Fibroblast of upper back skin (primary cell): ENCODE data around the gene ZDHHC3.
A peak's percentile ranks its signal among the peaks of the same experiment; 100 is the strongest.
"Not testable (repeated sequence)": the region's sequence is repeated elsewhere in the genome, so short reads cannot be mapped to it uniquely, and the experiment has no call there.

Experiments used
- DNase-seq: peaks from one replicate; pipeline ENCODE4 v3.0.0-alpha.2; 2013

The ZDHHC3 gene

DNA sequence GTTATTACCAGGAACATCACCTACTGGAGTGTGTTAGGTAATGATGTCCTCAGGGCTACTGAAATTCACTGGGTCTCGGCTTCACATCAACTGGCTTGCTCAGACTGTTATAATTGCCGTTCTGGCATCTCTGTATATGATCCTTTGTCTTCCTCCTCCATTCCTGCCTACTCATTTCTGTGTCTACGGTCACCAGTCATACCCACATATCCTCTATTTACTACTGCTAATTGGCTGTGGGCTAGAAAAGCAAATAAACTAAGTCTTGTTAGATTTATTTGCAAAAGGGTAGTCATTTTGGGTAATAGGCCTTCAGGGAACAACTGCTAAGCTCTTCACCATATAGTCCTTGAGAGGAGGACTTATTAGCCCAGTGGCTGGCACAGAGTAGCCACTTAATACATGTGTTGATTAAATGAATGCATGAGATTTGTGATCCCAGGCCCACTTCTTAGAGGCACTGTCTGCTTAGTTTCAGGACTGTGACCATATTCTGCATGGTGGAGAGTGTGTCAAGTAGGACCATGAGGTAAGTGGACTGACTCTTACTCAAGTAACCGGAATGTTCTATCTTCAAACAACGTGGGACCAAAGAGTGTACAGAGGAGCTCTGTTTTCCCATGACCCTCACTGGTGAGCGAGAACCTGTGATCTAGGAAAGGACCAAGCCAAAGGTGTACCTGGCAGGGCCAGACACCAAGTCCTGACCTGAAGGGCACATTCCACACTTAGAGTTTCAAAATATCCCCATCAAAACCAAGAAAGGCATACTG lies 13.2 kb downstream of the ZDHHC3 start:
- no peak for DNase-seq

- DNase-seq = no peak
These were observed 14.1 kb downstream of the ZDHHC3 start for GRCh38 chr3:44961888-44962287.

GRCh38 chr3:44960387-44961026 lies 15.5 kb downstream of the ZDHHC3 start:
- DNase-seq = peak; percentile 49

DNA sequence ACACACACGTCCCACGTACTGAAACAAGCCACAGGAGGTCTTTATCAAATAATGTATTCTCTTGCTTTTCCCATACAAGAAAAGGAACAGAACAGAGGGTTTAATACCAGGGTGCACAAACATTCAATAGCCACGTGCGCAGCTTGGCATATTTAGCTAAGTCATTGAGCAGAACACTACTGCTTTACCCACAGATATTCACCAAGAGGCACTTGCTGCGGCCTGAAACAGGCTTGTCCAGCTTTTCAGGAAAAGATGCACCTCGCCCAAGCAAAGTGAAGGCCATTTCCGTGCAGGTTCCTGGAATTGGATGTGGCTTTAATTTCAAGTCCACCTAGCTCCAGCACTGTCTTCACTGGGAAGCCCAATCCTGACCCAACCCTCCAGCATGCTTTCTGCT lies 17.6 kb downstream of the ZDHHC3 start:
- no peak for DNase-seq

- no peak for DNase-seq
These were observed 18.0 kb downstream of the ZDHHC3 start for GRCh38 chr3:44957986-44958385.

DNA sequence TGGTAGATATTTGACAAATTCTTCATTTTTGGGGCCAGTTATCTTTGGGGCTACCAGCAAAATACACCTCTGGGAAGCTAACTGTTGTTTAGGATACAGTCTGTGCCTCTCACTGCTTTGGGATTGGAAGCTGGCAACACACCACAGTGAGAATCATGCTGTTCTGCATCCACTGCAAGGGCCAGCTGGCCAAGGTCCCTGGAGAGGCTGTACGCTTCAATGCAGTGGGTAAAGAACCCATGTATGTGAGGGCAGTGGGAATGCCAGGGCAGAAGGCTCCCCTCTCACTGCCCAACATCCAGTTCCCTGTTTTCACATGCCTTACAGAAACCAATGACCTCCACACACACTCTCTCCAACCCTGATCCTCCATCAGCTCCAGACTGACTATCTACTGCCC lies 20.1 kb downstream of the ZDHHC3 start:
- DNase-seq = no peak

DNA sequence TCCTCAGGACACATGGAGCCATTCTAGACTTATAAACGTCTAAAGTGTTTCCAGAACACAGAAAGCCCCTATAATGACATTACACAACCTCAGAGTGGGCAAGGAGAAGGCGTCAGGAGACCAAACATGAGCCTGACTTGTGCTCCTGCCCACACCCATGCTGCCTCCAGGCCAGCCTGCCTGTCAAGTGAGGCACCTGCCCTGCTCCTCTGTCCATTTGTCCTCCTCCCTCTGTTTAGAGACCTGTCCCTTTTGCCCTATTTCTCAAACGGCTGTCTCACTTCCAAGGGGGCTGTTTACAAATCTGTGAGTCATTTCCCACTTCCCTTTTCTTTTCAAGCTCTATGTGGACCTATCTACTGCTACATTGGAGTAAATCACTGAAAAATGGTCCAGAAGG lies 21.0 kb downstream of the ZDHHC3 start:
- DNase-seq = no peak

DNA sequence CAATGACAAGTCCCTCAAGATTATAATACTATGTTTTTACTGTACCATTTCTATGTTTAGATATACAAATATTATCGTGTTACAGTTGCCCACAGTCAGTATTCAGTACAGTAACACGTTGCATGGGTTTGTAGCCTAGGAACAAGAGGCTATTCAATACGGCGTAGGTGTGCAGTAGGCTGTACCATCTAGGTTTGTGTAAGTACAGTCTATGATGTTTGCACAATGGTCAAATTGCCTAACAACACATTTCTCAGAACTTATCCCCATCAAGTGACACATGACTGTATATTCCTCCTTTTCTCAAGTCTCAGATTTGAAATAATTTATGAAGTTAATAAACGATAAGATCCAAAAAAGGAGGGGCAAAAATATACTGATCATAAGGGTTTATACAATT lies 21.7 kb downstream of the ZDHHC3 start:
- no peak for DNase-seq

DNA sequence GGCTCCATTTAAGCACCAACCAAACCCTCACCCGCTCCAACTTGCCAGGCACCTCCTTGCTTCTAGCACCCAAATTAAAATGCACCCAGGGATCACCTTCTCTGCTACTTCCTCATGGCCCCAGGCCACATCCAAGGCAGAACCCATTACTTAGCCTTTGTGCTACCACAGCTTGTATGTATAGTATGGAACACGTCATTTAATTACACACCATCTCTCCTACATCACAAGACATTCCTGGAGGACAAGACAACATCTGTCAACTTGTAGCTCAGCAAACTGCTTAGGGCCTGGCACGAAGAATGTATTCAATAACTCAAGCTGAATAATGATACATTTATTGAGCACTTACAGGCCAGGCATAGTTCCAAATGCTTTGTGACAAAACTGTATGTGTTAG lies 23.3 kb downstream of the ZDHHC3 start:
- DNase-seq = no peak

GRCh38 chr3:44950275-44950734 lies 25.7 kb downstream of the ZDHHC3 start:
- no peak for DNase-seq

DNA sequence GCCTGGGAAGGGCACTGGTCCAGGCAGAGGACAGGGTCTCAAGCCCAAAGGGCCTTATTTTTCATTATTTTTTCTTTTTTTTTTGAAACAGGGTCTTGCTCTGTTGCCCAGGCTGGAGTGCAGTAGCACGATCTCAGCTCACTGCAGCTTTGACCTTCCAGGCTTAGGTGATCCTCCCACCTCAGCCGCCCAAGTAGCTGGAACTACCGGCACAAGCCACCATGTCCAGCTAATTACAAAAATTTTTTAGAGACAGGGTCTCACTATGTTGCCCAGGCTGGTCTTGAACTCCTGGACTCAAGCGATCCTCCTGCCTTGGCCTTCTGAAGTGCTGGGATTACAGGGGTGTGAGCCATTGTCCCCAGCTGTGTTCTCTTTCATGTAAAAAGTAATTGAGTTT lies 26.2 kb downstream of the ZDHHC3 start:
- not testable (repeated sequence) for DNase-seq

- no peak for DNase-seq
These were observed 27.7 kb downstream of the ZDHHC3 start for GRCh38 chr3:44948239-44948638.

- peak; percentile 16 for DNase-seq
These were observed 33.6 kb downstream of the ZDHHC3 start for GRCh38 chr3:44942202-44942921.

DNA sequence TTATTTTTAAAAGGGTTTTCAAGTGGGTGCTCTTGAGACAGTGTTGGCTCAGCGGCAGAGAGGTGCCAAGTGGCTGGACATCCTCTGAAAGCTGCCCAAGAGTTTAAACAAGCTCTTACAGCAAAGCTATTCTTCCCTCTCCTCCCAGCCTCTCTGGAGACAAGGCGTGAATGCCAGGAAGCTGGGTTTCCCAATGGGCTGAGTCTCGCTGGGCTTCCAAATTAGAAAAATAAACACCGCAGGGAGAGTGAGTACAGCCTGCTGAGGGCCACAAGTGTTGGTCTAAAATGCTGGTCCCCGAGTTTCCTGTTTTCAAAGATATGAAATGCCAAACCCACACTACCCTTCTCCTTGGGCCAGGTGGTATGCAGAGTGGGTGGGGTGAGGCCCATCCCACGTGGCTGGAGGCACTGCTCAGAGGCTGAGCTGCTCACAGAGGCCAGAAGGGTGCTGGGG lies 36.4 kb downstream of the ZDHHC3 start:
- no peak for DNase-seq

- DNase-seq = no peak
These were observed 42.7 kb downstream of the ZDHHC3 start for GRCh38 chr3:44932986-44933944.

- DNase-seq = no peak
These were observed 43.7 kb downstream of the ZDHHC3 start for GRCh38 chr3:44932271-44932670.

- no peak for DNase-seq
These were observed 44.2 kb downstream of the ZDHHC3 start for GRCh38 chr3:44931791-44932190.

GRCh38 chr3:44930911-44931310 lies 45.1 kb downstream of the ZDHHC3 start:
- no peak for DNase-seq

- DNase-seq = no peak
These were observed 46.2 kb downstream of the ZDHHC3 start for GRCh38 chr3:44929782-44930181.

GRCh38 chr3:44927371-44927770 lies 48.6 kb downstream of the ZDHHC3 start:
- DNase-seq = no peak

DNA sequence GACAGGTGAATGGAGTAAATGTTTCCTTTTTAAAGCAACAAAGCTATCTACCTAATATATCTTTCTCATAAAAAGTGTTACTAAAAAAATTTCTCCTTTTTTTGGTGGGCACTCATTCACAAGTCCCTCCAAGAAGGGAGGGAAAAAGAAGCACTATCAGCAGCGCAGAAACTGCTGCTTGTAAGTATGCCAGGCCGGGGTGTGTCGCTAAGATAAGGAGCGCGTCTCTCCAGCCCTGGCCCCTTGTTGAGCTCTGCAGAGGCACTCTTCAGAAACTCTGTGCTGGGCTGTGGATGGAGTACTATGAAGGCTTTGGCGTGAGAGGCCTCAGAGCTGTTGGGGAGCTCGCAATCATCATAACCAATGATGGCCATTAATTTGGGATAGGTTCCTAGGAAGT lies 49.1 kb downstream of the ZDHHC3 start:
- no peak for DNase-seq

- DNase-seq = no peak
These were observed 49.8 kb downstream of the ZDHHC3 start for GRCh38 chr3:44926172-44926571.
